ENCODE measurements around the gene OLIG2. TPM values are rescaled to one million over a fixed set of nuclear protein-coding genes. Genes with fewer than 3 reads are reported as not detected.
A peak's percentile ranks its signal among the peaks of the same experiment; 100 is the strongest.

OLIG2 gene
- total and polyA plus RNA-seq, 2 of the 13 experiments (the other 11 are each of a cell fraction or from before 2014, with no cell fraction given), result not detected

GRCh38 chr21:33059380-33059841 lies 33.7 kb downstream of the OLIG2 start:
- Histone ChIP-seq H4K20me1 (ENCODE audit: insufficient read depth, low read length) (no peaks in the 10 kb centered on the region), H3K9ac (ENCODE audit: insufficient read depth, low read depth, low read length) (no peak overlapping the region), H3K27me3 (ENCODE audit: control insufficient read depth in 1 of 2, insufficient read depth in 2 of 2, low read length in 2 of 2) (peaks cover 3 to 11% of the 10 kb centered on the region in 2 experiments; a peak in 3 of 5 replicates), H3K4me1 (ENCODE audit: insufficient read depth, low read length) (no peaks in the 10 kb centered on the region), H3K4me2 (ENCODE audit: low read depth, low read length) (no peak overlapping the region), H2AFZ (ENCODE audit: low read length) (no peak overlapping the region), H3K79me2 (ENCODE audit: insufficient read depth, low read length) (no peaks in the 10 kb centered on the region), H3K4me3 (replicated peaks in 1 of 3; ENCODE audit: insufficient read depth in 1 of 3, low read depth in 2 of 3, low read length in 3 of 3) (no peak overlapping the region), H3K36me3 (replicated peaks in 1 of 2; ENCODE audit: control insufficient read depth in 1 of 2, insufficient read depth in 2 of 2, low read length in 2 of 2) (no peaks in the 10 kb centered on the region), H3K9me3 (ENCODE audit: low read length) (no peaks in the 10 kb centered on the region), H3K27ac (ENCODE audit: extremely low read length, insufficient read depth, low read length) (no peak overlapping the region)
- no TSS peak for BruUV-seq (replicated peaks)
- in situ Hi-C loops (cut with HindIII; ENCODE audit: extremely low pct_ligation_motif_present, low pct_unique_long_range_greater_than_20kb) (no loop called here), intact Hi-C loops (cut with micrococcal nuclease; ENCODE audit: unreplicated experiment) (no loop called here)
- ChIA-PET POLR2A (no interaction called here), CTCF (ENCODE audit: low intra/inter-chr PET ratio, low total read pairs) (no interaction called here)
- ATAC-seq, result peak; percentile 66
- DNase-seq (ENCODE audit: low spot score), result peak; percentile 11
- no peak for FAIRE-seq
- WGBS (ENCODE audit: low lambda C conversion rate), result 0% methylated on average over 2 of the region's 2 CpGs
- peak; percentile 36; the same call in 1 of the 2 replicates for TF ChIP-seq MAFF (IDR thresholded peaks at IDR 0.05; ENCODE audit: low read depth, low read length)
- TF ChIP-seq CEBPB (IDR thresholded peaks at IDR 0.05; ENCODE audit: borderline replicate concordance, low read depth, low read length), result peak; percentile 94
- TF ChIP-seq MAFK (conservative IDR thresholded peaks at IDR 0.05 in 1 of 2, IDR thresholded peaks at IDR 0.05 in 1 of 2; ENCODE audit: low read length in 2 of 2), result peak; percentile 19 to 27; a peak in 1 of 4 replicates
- peak; percentile 75 for TF ChIP-seq CEBPG (CRISPR knock-in tag; IDR thresholded peaks at IDR 0.05)
- TF ChIP-seq ZBTB43 (CRISPR knock-in tag; conservative IDR thresholded peaks at IDR 0.05), result no peak

GRCh38 chr21:33061233-33061632 lies 35.5 kb downstream of the OLIG2 start:
- CTCF ChIA-PET (ENCODE audit: low intra/inter-chr PET ratio, low total read pairs), result no interaction called here
- ATAC-seq, result no peak
- Histone ChIP-seq H3K27ac (ENCODE audit: extremely low read length, insufficient read depth, low read length) (no peak overlapping the region), H3K4me2 (ENCODE audit: low read depth, low read length) (no peak overlapping the region), H3K4me1 (ENCODE audit: insufficient read depth, low read length) (no peaks in the 10 kb centered on the region), H3K9ac (ENCODE audit: insufficient read depth, low read depth, low read length) (no peak overlapping the region), H3K79me2 (ENCODE audit: insufficient read depth, low read length) (no peaks in the 10 kb centered on the region), H3K27me3 (ENCODE audit: control insufficient read depth in 1 of 2, insufficient read depth in 2 of 2, low read length in 2 of 2) (peaks cover 3 to 8% of the 10 kb centered on the region in 2 experiments; a peak in 2 of 5 replicates), H3K9me3 (ENCODE audit: low read length) (no peaks in the 10 kb centered on the region), H2AFZ (ENCODE audit: low read length) (no peak overlapping the region), H3K36me3 (replicated peaks in 1 of 2; ENCODE audit: control insufficient read depth in 1 of 2, insufficient read depth in 2 of 2, low read length in 2 of 2) (no peaks in the 10 kb centered on the region), H4K20me1 (ENCODE audit: insufficient read depth, low read length) (no peaks in the 10 kb centered on the region), H3K4me3 (replicated peaks in 1 of 3; ENCODE audit: insufficient read depth in 1 of 3, low read depth in 2 of 3, low read length in 3 of 3) (no peak overlapping the region)
- POLR2A ChIA-PET, result no interaction called here
- in situ Hi-C loops (cut with HindIII; ENCODE audit: extremely low pct_ligation_motif_present, low pct_unique_long_range_greater_than_20kb) (no loop called here), intact Hi-C loops (cut with micrococcal nuclease; ENCODE audit: unreplicated experiment) (no loop called here)
- DNase-seq (ENCODE audit: low spot score), result no peak
- no TSS peak for BruUV-seq (replicated peaks)
- TF ChIP-seq MTA3 (CRISPR knock-in tag; IDR thresholded peaks at IDR 0.05), result no peak
- no peak for TF ChIP-seq EED (CRISPR knock-in tag; IDR thresholded peaks at IDR 0.05)
- TF ChIP-seq ZNF362 (CRISPR knock-in tag; IDR thresholded peaks at IDR 0.05; ENCODE audit: borderline replicate concordance), result no peak
- no peak for TF ChIP-seq ZNF333 (CRISPR knock-in tag; IDR thresholded peaks at IDR 0.05; ENCODE audit: borderline replicate concordance)
- no peak for TF ChIP-seq IRF9 (CRISPR knock-in tag; IDR thresholded peaks at IDR 0.05; ENCODE audit: borderline replicate concordance)
- no peak for FAIRE-seq
- WGBS (ENCODE audit: low lambda C conversion rate), result 89% methylated on average over 4 of the region's 4 CpGs

Measured in HepG2 (cell line).